Spleen (tissue), 13 donors: ENCODE results near the gene TMEM135. TPM values are rescaled to one million over a fixed set of nuclear protein-coding genes. Genes with fewer than 3 reads are reported as not detected.

Experiments used
- DNase-seq: peaks from one replicate; pipeline ENCODE4 v3.0.0-alpha.2; 2020
- H3K27ac ChIP-seq, 8 donors: fragments of 200-600 bp; sonication (generic) in 7 of 8; 1 replicate in 4 of 8; 2 replicates in 4 of 8; pipeline versions ENCODE4 v1.5.0 to v1.8.0; 2016 to 2021; ENCODE audit warnings: inconsistent platforms in 4 of 8, mild to moderate bottlenecking in 4 of 8, moderate library complexity in 1 of 8
- H3K27me3 ChIP-seq, 7 donors: fragments of 200-600 bp; sonication (generic) in 6 of 7; replicated peaks in 1 of 7; 1 replicate in 4 of 7; 2 replicates in 3 of 7; pipeline versions ENCODE4 v1.5.0 to v1.8.0; 2016 to 2021; ENCODE audit warnings: inconsistent platforms in 3 of 7, mild to moderate bottlenecking in 1 of 7
- H3K36me3 ChIP-seq, 6 donors: fragments of 200-600 bp; sonication (generic) in 5 of 6; 1 replicate in 4 of 6; 2 replicates in 2 of 6; pipeline versions ENCODE4 v1.5.0 to v1.8.0; 2016 to 2021; ENCODE audit warnings: inconsistent platforms in 2 of 6
- H3K4me1 ChIP-seq, 6 donors: fragments of 200-600 bp; sonication (generic) in 5 of 6; 1 replicate in 3 of 6; 2 replicates in 3 of 6; pipeline versions ENCODE4 v1.5.0 to v1.8.0; 2016 to 2021; ENCODE audit warnings: inconsistent platforms in 3 of 6
- H3K4me3 ChIP-seq, 8 donors: fragments of 200-600 bp; sonication (generic) in 7 of 8; 1 replicate in 4 of 8; 2 replicates in 4 of 8; pipeline versions ENCODE4 v1.5.0 to v1.8.0; 2016 to 2021; ENCODE audit warnings: inconsistent platforms in 4 of 8, mild to moderate bottlenecking in 4 of 8, moderate library complexity in 2 of 8
- H3K9me3 ChIP-seq, 8 donors: fragments of 200-600 bp; sonication (generic) in 7 of 8; 1 replicate in 4 of 8; 2 replicates in 4 of 8; pipeline versions ENCODE4 v1.5.0 to v1.8.0; 2016 to 2021; ENCODE audit warnings: inconsistent platforms in 4 of 8
- CTCF ChIP-seq, 11 experiments: fragments of 200-600 bp in 7 of 11; fragments of 450-650 bp in 4 of 11; sonication (generic) in 4 of 11; IDR thresholded peaks in 8 of 11; conservative IDR thresholded peaks in 3 of 11; 1 replicate in 7 of 11; 2 replicates in 4 of 11; pipeline versions ENCODE4 v1.4.0 to v1.8.0; 2016 to 2021; ENCODE audit warnings: antibody characterized with exemption in 11 of 11, inconsistent platforms in 4 of 11, mild to moderate bottlenecking in 1 of 11
- POLR2A ChIP-seq, 3 donors: fragments of 450-650 bp; IDR thresholded peaks; one replicate each; pipeline ENCODE4 v1.5.1; 2017; ENCODE audit warnings: antibody characterized with exemption in 3 of 3, mild to moderate bottlenecking in 1 of 3
- POLR2AphosphoS5 ChIP-seq, 3 donors: sonication (generic); formaldehyde crosslinking; IDR thresholded peaks; one replicate each; pipeline ENCODE4 v1.5.1; 2017; ENCODE audit warnings: antibody characterized with exemption in 3 of 3
- WGBS, 5 donors: extraction: QIAGEN DNeasy Blood & Tissue Kit in 3 of 5; methylation state at CpG; one replicate each; pipeline versions ENCODE4 v1.1.5 to v1.1.7; 2013 to 2018; 5-methylcytosine and 5-hydroxymethylcytosine counted together
- intact Hi-C: fragments of 100-400 bp; cut with DNase I; formaldehyde crosslinking; loops from one replicate; pipeline ENCODE4 v1.15.0; 2023; ENCODE audit warnings: low total_unique reads
- long read RNA-seq, 2 donors: transcript quantifications; one replicate each; lab custom pipeline, GENCODE V29; 2026
- polyA plus RNA-seq, 3 donors: library from polyadenylated mRNA; stranded (reverse); fragments of 200-250 nt; gene quantifications; one replicate each; pipeline ENCODE4 v1.2.1, GENCODE V29; 2013
- total RNA-seq, 7 donors: library from RNA; depleted of rRNA in 3 of 7; stranded (reverse); fragments of >200 nt in 3 of 7; fragmentation: NEBNext Ultra II Directional in 4 of 7; extraction: Animal tissue kit (Norgen Biotek cat#: 25700) in 4 of 7; gene quantifications; one replicate each; pipeline versions ENCODE4 v1.1.0 to v1.2.1, GENCODE V29; 2016 to 2021
- donor health status: healthy with polysubstance abuse.
- donor health status: DM: no; HTN: no; CAD: no; lungs with moderate emphysema.
- donor health status: DM: no; HTN: no; CAD: no.
- donor health status: Bipolar disorder and iron deficiency.
- donor health status: healthy.
- donor health status: DM: no; HTN: no; CAD: no.
- donor health status: DM: yes; HTN: yes; CAD: no.

TMEM135 gene
- total RNA-seq: 10 to 100 TPM; 18.5 to 31.7 (median 22.9) TPM
- 1 to 10 TPM; 3.5 to 4.1 (median 3.6) TPM for polyA plus RNA-seq
- long read RNA-seq, donor 1, partial matches to known transcripts: 0 of 5 reads
- long read RNA-seq, donor 1, other reads (novel, unspliced or antisense): 0 of 5 reads
- long read RNA-seq, donor 2, partial matches to known transcripts: 0 of 1 reads
- long read RNA-seq, donor 2, other reads (novel, unspliced or antisense): 0 of 1 reads

- no peaks in the 10 kb centered on the region for H3K36me3 ChIP-seq
- peak within 1 kb of the TSS; percentile 37 to 90 (median 82) for H3K27ac ChIP-seq
- H3K27me3 ChIP-seq: no peaks in the 10 kb centered on the region
- peak within 1 kb of the TSS; percentile 49 to 82 (median 74) for H3K4me3 ChIP-seq
- DNase-seq: peak; percentile 98
- peak; percentile 86 to 92 (median 91) for TF ChIP-seq POLR2AphosphoS5 (IDR thresholded peaks at IDR 0.05)
- peak in 1 of 3 donors; percentile 65 for TF ChIP-seq POLR2A (IDR thresholded peaks at IDR 0.05)
- TF ChIP-seq CTCF (IDR thresholded peaks at IDR 0.05 in 8 of 11, conservative IDR thresholded peaks at IDR 0.05 in 3 of 11): peak in 4 of 11 experiments; percentile 14 to 32 (median 15)
- intact Hi-C loops: loop anchor here (10.0 kb wide), 1 partner anchor 47 kb away; no protein-coding TSS in a partner anchor
- WGBS, 5 donors: 0 to 2% (median 1%) methylated on average over 10 to 66 of the region's 66 CpGs
- H3K9me3 ChIP-seq: no peaks in the 10 kb centered on the region
- peaks cover 0 to 51% (median 30%) of the 10 kb centered on the region in 6 donors for H3K4me1 ChIP-seq
Measured at GRCh38 chr11:87037450-87038234, at the start of gene TMEM135. Gene TMEM135 (plus strand): TSS chr11:87037934. CDS start chr11:87038046, 112 bp downstream.

- Histone ChIP-seq H3K4me3 (no peak overlapping the region), H3K27me3 (no peaks in the 10 kb centered on the region), H3K4me1 (peaks cover 0 to 4% (median 0%) of the 10 kb centered on the region in 6 donors), H3K36me3 (no peaks in the 10 kb centered on the region), H3K9me3 (no peaks in the 10 kb centered on the region), H3K27ac (no peak overlapping the region)
- intact Hi-C loops: no loop called here
- TF ChIP-seq POLR2A (IDR thresholded peaks at IDR 0.05) (no peak), CTCF (IDR thresholded peaks at IDR 0.05 in 8 of 11, conservative IDR thresholded peaks at IDR 0.05 in 3 of 11) (no peak), POLR2AphosphoS5 (IDR thresholded peaks at IDR 0.05) (no peak)
- DNase-seq: no peak
- 83 to 92% (median 83%) methylated on average over 4 of the region's 4 CpGs for WGBS, 5 donors
Measured at GRCh38 chr11:86988351-86988881, 49.3 kb upstream of the TMEM135 start.

GRCh38 chr11:86990031-86990430 lies 47.7 kb upstream of the TMEM135 start:
- Histone ChIP-seq H3K27me3 (no peaks in the 10 kb centered on the region), H3K4me3 (no peak overlapping the region), H3K36me3 (no peaks in the 10 kb centered on the region), H3K27ac (no peak overlapping the region), H3K4me1 (peaks cover 0 to 4% (median 0%) of the 10 kb centered on the region in 6 donors), H3K9me3 (no peaks in the 10 kb centered on the region)
- WGBS, 5 donors: 63 to 82% (median 71%) methylated on average over 1 of the region's 1 CpG
- TF ChIP-seq POLR2AphosphoS5 (IDR thresholded peaks at IDR 0.05): no peak
- no peak for TF ChIP-seq CTCF (IDR thresholded peaks at IDR 0.05 in 8 of 11, conservative IDR thresholded peaks at IDR 0.05 in 3 of 11)
- TF ChIP-seq POLR2A (IDR thresholded peaks at IDR 0.05): no peak
- intact Hi-C loops: no loop called here
- no peak for DNase-seq

- H3K4me1 ChIP-seq: peaks cover 0 to 4% (median 0%) of the 10 kb centered on the region in 6 donors
- TF ChIP-seq CTCF (IDR thresholded peaks at IDR 0.05 in 8 of 11, conservative IDR thresholded peaks at IDR 0.05 in 3 of 11): no peak
- TF ChIP-seq POLR2AphosphoS5 (IDR thresholded peaks at IDR 0.05): no peak
- no peak for TF ChIP-seq POLR2A (IDR thresholded peaks at IDR 0.05)
- intact Hi-C loops: no loop called here
- H3K4me3 ChIP-seq: no peak overlapping the region
- 77 to 89% (median 86%) methylated on average over 3 of the region's 3 CpGs for WGBS, 5 donors
- no peaks in the 10 kb centered on the region for H3K9me3 ChIP-seq
- no peak overlapping the region for H3K27ac ChIP-seq
- no peaks in the 10 kb centered on the region for H3K27me3 ChIP-seq
- no peaks in the 10 kb centered on the region for H3K36me3 ChIP-seq
- DNase-seq: no peak
Measured at GRCh38 chr11:86990515-86990914, 47.2 kb upstream of the TMEM135 start.
